Stomach smooth muscle (tissue), 2 donors: ENCODE measurements around the gene FAM193B.

Experiments
- H3K27ac ChIP-seq: one replicate; pipeline ENCODE4 v1.7.0; 2013; ENCODE audit warnings: mild to moderate bottlenecking, low read length, inconsistent platforms
- H3K27me3 ChIP-seq, 2 donors: one replicate each; pipeline ENCODE4 v1.7.0; 2013; ENCODE audit warnings: low read length in 2 of 2; ENCODE audit not compliant: insufficient read depth in 2 of 2, control insufficient read depth in 1 of 2
- H3K36me3 ChIP-seq, 2 donors: one replicate each; pipeline ENCODE4 v1.7.0; 2013; ENCODE audit warnings: low read length in 2 of 2; ENCODE audit not compliant: control insufficient read depth in 2 of 2, insufficient read depth in 2 of 2
- H3K4me1 ChIP-seq: one replicate; pipeline ENCODE4 v1.7.0; 2013; ENCODE audit warnings: low read length; ENCODE audit not compliant: control insufficient read depth, insufficient read depth
- H3K4me3 ChIP-seq, 2 donors: one replicate each; pipeline ENCODE4 v1.7.0; 2013; ENCODE audit warnings: low read length in 2 of 2
- H3K9ac ChIP-seq, 2 donors: one replicate each; pipeline ENCODE4 v1.7.0; 2013; ENCODE audit warnings: low read length in 2 of 2, mild to moderate bottlenecking in 1 of 2
- H3K9me3 ChIP-seq, 2 donors: one replicate each; pipeline ENCODE4 v1.7.0; 2013; ENCODE audit warnings: low read length in 2 of 2; ENCODE audit not compliant: control insufficient read depth in 2 of 2
- donor health status: healthy.
- donor health status: Pancreatic carcinoma.

FAM193B gene

DNA sequence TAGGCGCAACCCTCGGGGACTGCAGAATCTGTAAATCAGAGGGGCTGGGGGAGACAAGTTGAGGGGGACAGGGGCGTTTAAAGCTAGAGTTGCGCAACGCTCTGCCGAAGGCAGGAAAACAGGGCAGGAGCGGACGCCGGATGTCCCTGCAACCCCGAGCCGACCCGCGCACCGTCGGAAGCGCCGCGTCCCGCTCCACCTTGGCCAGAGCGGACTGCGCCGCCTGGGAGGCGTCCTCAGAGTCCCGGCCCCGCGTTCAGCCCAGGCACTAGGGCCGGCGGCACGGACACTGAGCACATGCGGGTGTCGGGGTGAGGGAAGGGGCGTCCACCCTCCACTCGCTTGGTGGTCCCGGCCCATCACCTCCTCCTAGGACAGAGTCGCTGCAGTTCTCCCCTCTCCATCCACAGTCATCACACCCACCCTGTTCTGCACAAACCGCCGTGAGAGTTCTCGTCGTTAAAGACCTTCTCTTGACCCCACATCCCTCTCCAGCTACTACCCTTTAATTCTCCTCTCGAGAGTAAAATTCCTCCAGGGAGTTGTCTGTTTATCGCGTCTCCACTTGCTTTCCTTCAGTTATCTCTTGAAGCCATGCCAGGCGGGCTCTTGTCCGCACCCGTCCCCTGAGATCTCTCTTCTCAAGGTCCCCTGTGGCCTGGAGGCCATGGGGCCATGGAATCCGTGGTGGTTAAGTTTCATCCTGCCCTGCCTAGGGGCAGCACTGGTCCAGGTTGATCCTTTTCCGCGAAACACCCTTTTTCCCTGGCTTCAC, 56.2 kb downstream of the FAM193B start:
- Histone ChIP-seq H3K36me3 (peaks cover 9 to 10% of the 10 kb centered on the region in 2 donors), H3K9me3 (no peaks in the 10 kb centered on the region), H3K27ac (peak overlapping the region; percentile 96), H3K4me3 (peak overlapping the region; percentile 68 to 85), H3K27me3 (no peaks in the 10 kb centered on the region), H3K9ac (peak overlapping the region; percentile 52 to 58), H3K4me1 (peaks cover 55% of the 10 kb centered on the region)

DNA sequence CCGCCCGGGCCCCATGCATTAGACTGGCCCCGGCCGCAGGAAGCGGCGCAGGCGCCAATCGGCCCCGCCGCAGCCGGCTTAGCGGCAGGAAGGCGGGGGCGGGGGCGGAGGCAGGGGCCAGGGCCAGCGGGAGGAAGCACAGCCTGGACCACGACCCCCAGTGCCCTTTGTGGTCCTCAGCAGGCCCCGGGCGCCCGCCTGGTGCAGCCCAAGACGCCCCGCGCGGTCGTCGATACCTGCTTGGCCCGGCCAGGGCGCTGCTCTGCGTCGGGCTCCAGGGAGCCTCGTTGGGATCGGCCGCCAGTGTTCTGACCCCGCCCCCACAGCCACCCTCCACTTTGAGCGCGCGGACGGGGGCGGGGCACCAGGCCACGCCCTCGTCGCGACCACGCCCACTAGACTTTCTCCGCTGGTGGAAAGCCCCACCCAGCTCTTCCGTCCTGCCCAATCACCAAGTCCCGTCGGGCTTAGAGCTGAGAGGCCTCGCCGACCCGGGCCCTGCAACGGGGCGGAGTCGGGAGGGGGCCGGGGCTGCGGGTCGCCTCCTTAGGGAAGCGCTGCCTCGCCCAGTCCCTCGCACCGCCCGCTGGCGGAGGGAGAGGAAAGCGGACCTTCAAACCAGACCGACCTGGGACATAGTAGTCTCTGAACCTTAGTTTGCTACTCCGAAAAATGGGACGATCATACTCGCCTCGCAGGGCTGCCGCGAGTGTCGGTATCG, 56.9 kb downstream of the FAM193B start, which contains the start of gene PDLIM7:
Gene PDLIM7 (minus strand): TSS at position 313 of the 721 bp plus-strand sequence. CDS start 1,092 bp downstream, outside the sequence.
- Histone ChIP-seq H3K4me1 (peaks cover 63% of the 10 kb centered on the region), H3K36me3 (peaks cover 10% of the 10 kb centered on the region in 2 donors)

GRCh38 chr5:177496727-177497291, 57.6 kb downstream of the FAM193B start:
- no peaks in the 10 kb centered on the region for H3K9me3 ChIP-seq
- peak overlapping the region; percentile 82 to 85 for H3K4me3 ChIP-seq
- peaks cover 69% of the 10 kb centered on the region for H3K4me1 ChIP-seq
- H3K36me3 ChIP-seq: peaks cover 14 to 15% of the 10 kb centered on the region in 2 donors
- peak overlapping the region; percentile 90 to 97 for H3K9ac ChIP-seq
- H3K27me3 ChIP-seq: no peaks in the 10 kb centered on the region
- H3K27ac ChIP-seq: peak overlapping the region; percentile 100

More for the DNA sequence above, 56.9 kb downstream of the FAM193B start, which contains the start of gene PDLIM7:
- peak within 1 kb of the TSS; percentile 90 to 97 for H3K9ac ChIP-seq
- H3K27ac ChIP-seq: peak within 1 kb of the TSS; percentile 100
- H3K27me3 ChIP-seq: no peaks in the 10 kb centered on the region
- H3K9me3 ChIP-seq: no peaks in the 10 kb centered on the region
- H3K4me3 ChIP-seq: peak within 1 kb of the TSS; percentile 82 to 85

- H3K36me3 ChIP-seq: peaks cover 14 to 15% of the 10 kb centered on the region in 2 donors
- H3K9me3 ChIP-seq: no peaks in the 10 kb centered on the region
- peak overlapping the region; percentile 100 for H3K27ac ChIP-seq
- H3K4me3 ChIP-seq: peak overlapping the region; percentile 82 to 85
- peaks cover 73% of the 10 kb centered on the region for H3K4me1 ChIP-seq
- H3K9ac ChIP-seq: peak overlapping the region; percentile 76 to 97
- H3K27me3 ChIP-seq: no peaks in the 10 kb centered on the region
These were observed 58.2 kb downstream of the FAM193B start for GRCh38 chr5:177496070-177496726.

- Histone ChIP-seq H3K27ac (peak overlapping the region; percentile 100), H3K4me1 (peaks cover 73% of the 10 kb centered on the region), H3K9ac (peak overlapping the region; percentile 76 to 97), H3K4me3 (peak overlapping the region; percentile 82 to 85), H3K9me3 (no peaks in the 10 kb centered on the region), H3K36me3 (peaks cover 17 to 21% of the 10 kb centered on the region in 2 donors), H3K27me3 (no peaks in the 10 kb centered on the region)
These were observed 58.9 kb downstream of the FAM193B start for GRCh38 chr5:177495243-177496060.

DNA sequence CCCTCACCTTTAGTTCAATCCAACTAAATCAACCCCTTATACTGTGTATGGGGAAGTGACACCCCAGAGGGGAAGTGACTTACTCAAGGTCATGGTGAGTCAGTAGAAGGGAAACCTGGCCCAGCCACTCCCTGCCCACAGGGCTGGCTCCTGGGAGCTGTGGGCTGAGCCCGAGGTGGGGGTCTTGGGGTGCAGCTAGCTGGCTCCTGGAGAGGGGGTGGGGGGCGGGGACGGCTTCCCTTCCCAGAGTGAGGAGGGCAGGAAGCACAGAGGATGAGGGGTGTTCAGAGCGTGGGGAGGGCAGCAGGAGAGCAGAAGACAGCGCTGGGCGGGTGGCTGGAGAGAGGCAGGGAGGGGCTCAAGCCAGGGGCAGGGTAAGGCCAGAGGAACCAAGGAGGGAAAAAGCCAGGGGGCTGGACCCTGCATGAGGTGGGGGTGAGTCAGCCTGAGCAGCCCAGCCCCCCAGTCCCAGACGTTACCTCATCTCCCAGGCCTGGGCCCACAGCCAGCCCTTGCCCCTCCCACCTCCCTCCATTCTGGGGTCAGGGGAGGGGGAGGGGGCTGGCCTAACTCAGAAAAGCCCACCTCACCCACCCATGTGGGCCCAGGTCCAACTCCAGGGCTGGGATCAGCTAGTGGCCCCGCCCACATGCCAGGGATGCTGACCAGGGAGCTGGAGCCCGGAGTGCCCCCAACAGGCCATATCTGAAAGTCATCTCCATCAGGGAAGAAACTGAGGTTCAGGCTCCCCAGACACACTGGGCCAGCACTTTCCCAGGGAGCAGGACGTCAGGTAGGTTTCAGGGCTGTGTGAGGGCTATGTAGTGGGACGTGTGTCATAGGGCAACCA, 59.8 kb downstream of the FAM193B start:
- peak overlapping the region; percentile 82 to 85 for H3K4me3 ChIP-seq
- H3K4me1 ChIP-seq: peaks cover 80% of the 10 kb centered on the region
- no peaks in the 10 kb centered on the region for H3K9me3 ChIP-seq
- no peaks in the 10 kb centered on the region for H3K27me3 ChIP-seq
- H3K9ac ChIP-seq: peak overlapping the region; percentile 76 to 97
- H3K27ac ChIP-seq: peak overlapping the region; percentile 100
- H3K36me3 ChIP-seq: peaks cover 24 to 28% of the 10 kb centered on the region in 2 donors

DNA sequence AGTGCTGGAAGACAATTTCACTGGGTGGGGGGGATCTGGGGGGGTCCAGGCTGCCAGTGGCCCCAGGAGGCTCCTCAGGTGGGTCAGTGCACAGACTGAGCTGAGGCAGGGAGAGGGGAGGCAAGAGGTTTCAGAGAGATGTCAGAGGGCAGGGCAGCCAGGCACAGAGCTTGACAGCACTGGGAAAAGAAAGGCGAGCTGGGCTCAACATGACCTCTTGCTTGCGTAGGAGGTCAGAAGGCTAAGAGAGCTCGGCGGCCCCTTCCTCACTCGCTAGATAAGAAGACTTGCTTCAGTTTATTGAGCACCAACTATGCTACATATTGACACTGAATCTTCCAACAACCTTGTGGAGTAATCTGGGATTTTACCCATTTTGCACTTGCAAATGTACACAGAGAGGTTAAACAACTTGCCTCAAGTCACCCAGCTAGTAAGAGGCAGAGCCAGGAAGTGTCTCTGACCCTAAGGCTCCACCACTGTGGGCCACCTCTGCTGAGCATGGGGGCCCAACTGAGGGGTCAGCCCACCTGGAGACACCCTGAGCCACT, 60.5 kb downstream of the FAM193B start:
- Histone ChIP-seq H3K36me3 (peaks cover 27 to 32% of the 10 kb centered on the region in 2 donors), H3K27me3 (no peaks in the 10 kb centered on the region), H3K4me3 (peak overlapping the region; percentile 63 to 85), H3K27ac (peak overlapping the region; percentile 100), H3K9me3 (no peaks in the 10 kb centered on the region), H3K4me1 (peaks cover 86% of the 10 kb centered on the region), H3K9ac (peak overlapping the region; percentile 75 to 76)

DNA sequence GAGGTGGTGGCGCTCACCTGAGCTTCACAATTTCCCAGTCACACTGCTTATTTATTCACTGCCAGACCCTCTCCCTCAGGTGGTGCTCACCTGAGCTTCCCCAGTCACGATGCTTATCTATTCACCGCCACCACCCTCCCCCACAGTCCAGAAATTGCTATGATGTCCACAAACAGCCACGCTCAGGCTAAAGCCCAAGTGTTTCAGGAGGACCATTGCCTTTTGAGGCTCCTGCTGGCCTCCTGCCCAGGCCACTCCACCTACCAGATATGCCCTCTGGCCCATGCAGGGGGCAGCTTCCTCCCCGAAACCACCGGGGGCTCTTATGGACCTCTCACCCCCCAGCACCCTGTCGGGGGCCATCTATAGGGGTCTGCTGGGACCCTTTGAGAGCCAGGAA, 61.5 kb downstream of the FAM193B start:
- Histone ChIP-seq H3K36me3 (peaks cover 36 to 39% of the 10 kb centered on the region in 2 donors), H3K4me3 (peak overlapping the region; percentile 58 to 85), H3K27ac (peak overlapping the region; percentile 100)

More for the DNA sequence above, 61.5 kb downstream of the FAM193B start:
- Histone ChIP-seq H3K27me3 (no peaks in the 10 kb centered on the region), H3K4me1 (peaks cover 80% of the 10 kb centered on the region), H3K9me3 (no peaks in the 10 kb centered on the region), H3K9ac (peak overlapping the region; percentile 75 to 76)
